Activated CD8-positive, alpha-beta T cell treated with anti-CD3 and anti-CD28 coated beads for 36 hours (primary cell): ENCODE data around the gene ZNF138. TPM values are rescaled to one million over a fixed set of nuclear protein-coding genes. Genes with fewer than 3 reads are reported as not detected.

Source experiments
- ATAC-seq: fragments of 200-7000 bp; cut with Tn5 transposase; one replicate; pipeline ENCODE4 v1.10.0; 2021; ENCODE audit warnings: mild to moderate bottlenecking, moderate library complexity
- CTCF ChIA-PET: fragments of 350-600 bp; sonication (Branson Sonifier 250); formaldehyde crosslinking; loops from one replicate; lab custom pipeline; 2021; ENCODE audit warnings: antibody characterized with exemption; lab: Charles Lee
- POLR2A ChIA-PET: fragments of 350-600 bp; sonication (Branson Sonifier 250); formaldehyde crosslinking; loops from one replicate; lab custom pipeline; 2021; ENCODE audit warnings: antibody characterized with exemption; lab: Charles Lee
- DNase-seq: peaks from one replicate; pipeline ENCODE4 v3.0.0-alpha.2; 2020
- H3K27ac Mint-ChIP-seq: one replicate; pipeline ENCODE4 v1.8.0; 2021; ENCODE audit warnings: mild to moderate bottlenecking, mixed read lengths
- H3K27me3 Mint-ChIP-seq: one replicate; pipeline ENCODE4 v1.8.0; 2021; ENCODE audit warnings: mixed read lengths
- H3K36me3 Mint-ChIP-seq: one replicate; pipeline ENCODE4 v1.8.0; 2021; ENCODE audit warnings: low read depth, mixed read lengths
- H3K4me1 Mint-ChIP-seq: one replicate; pipeline ENCODE4 v1.8.0; 2021; ENCODE audit warnings: low read depth, mixed read lengths
- H3K4me3 Mint-ChIP-seq: one replicate; pipeline ENCODE4 v1.8.0; 2021; ENCODE audit warnings: mild to moderate bottlenecking, moderate library complexity, mixed read lengths
- H3K9me3 Mint-ChIP-seq: one replicate; pipeline ENCODE4 v1.8.0; 2021; ENCODE audit warnings: mixed read lengths
- CTCF ChIP-seq: fragments of 200-600 bp; IDR thresholded peaks from one replicate; pipeline ENCODE4 v1.8.0; 2022; ENCODE audit warnings: antibody characterized with exemption, mild to moderate bottlenecking
- intact Hi-C: fragments of 100-400 bp; cut with micrococcal nuclease; formaldehyde crosslinking; loops from one replicate; pipeline ENCODE4 v1.10.0; 2022
- total RNA-seq, 2 experiments: library from RNA; stranded (reverse); gene quantifications; one replicate each; pipeline ENCODE4 v1.2.3, GENCODE V29; 2021

Gene ZNF138
- total RNA-seq, 2 experiments from 2014 or later: 9.4 to 11.7 TPM

DNA sequence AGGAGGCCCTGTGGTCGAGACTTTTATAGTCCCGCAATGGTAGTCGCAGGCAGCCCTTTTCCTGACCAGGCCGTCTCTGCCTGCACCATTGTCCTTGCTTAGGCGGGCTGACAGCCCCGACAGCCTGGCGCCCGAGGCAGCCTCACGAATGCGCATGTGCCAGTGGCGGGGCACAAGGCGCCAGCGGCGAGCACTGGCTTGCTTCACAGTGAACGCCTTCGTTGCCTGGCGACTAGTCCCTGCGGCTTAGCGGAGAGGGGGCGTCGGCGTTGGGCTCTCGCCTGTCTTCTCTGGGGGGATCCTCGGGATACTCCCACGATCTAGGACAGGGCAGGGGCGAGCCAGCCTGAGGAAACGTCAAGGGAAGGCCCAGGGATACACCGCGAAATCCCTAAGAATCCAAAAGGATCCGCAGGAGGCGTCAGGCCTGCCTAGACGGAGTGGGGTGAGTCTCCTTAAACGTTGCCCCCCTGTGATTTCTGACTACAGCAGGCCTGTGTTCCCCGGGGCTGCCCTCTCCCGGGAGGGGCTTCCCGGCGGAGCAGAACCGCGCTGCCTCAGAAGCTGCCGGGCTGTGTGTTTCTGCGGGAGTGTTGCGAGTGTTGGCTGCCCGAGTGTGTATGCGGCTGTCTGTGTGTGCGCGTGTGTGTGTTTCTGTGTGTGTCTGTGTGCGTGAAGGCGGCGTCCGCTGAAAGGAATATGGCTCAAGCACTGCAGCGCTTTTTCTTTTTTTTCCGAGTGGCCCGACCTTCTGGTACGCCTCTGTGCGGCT, 88.3 kb downstream of the ZNF138 start:
- ATAC-seq: peak; percentile 55
- ChIA-PET POLR2A (no interaction called here), CTCF (no interaction called here)
- Mint-ChIP-seq H3K36me3 (no peaks in the 10 kb centered on the region), H3K27ac (no peak overlapping the region), H3K9me3 (peaks cover 5% of the 10 kb centered on the region), H3K27me3 (peaks cover 47% of the 10 kb centered on the region), H3K4me1 (peaks cover 18% of the 10 kb centered on the region), H3K4me3 (peak overlapping the region; percentile 42)
- peak; percentile 54 for DNase-seq
- TF ChIP-seq CTCF: no peak
- intact Hi-C loops: no loop called here

Other genes with a start within 250 kb of the ZNF138 start
- gene ZNF680, start 231.4 kb upstream of the ZNF138 start, total RNA-seq: 10 to 100 TPM; 13.6 to 13.7 TPM
- gene ZNF107, start 128.3 kb upstream of the ZNF138 start, total RNA-seq: 10 to 100 TPM; 12.9 to 13.0 TPM
- gene ZNF273, start 108.8 kb downstream of the ZNF138 start, total RNA-seq: 10 to 100 TPM; 11.3 to 11.9 TPM
- gene ZNF117, start 196.6 kb downstream of the ZNF138 start, total RNA-seq: 1 to 10 TPM; 4.2 to 5.8 TPM
- 10 to 100 TPM in 1 of 2 experiments, 1 to 10 TPM in 1; 9.9 to 10.7 TPM for gene ERV3-1, start 212.3 kb downstream of the ZNF138 start, total RNA-seq